Muscle of leg (tissue), 11 donors: ENCODE measurements around the gene PBX1. TPM values are rescaled to one million over a fixed set of nuclear protein-coding genes. Genes with fewer than 3 reads are reported as not detected.

Source experiments
- DNase-seq: peaks from one replicate; pipeline ENCODE4 v3.0.0; 2013
- H3K27ac ChIP-seq: one replicate; pipeline ENCODE4 v1.5.1; 2013; ENCODE audit warnings: mild to moderate bottlenecking, low read length, control low read depth
- H3K27me3 ChIP-seq: one replicate; pipeline ENCODE4 v1.6.1; 2013; ENCODE audit warnings: low read length; ENCODE audit not compliant: control insufficient read depth, insufficient read depth
- H3K36me3 ChIP-seq: one replicate; pipeline ENCODE4 v1.6.1; 2013; ENCODE audit warnings: low read length; ENCODE audit not compliant: control insufficient read depth, insufficient read depth
- H3K4me1 ChIP-seq: one replicate; pipeline ENCODE4 v1.6.1; 2013; ENCODE audit warnings: low read length; ENCODE audit not compliant: control insufficient read depth, insufficient read depth
- H3K4me3 ChIP-seq: one replicate; pipeline ENCODE4 v1.5.1; 2013; ENCODE audit warnings: low read length, control low read depth
- H3K9me3 ChIP-seq: replicated peaks from 2 replicates; pipeline ENCODE4 v1.6.1; 2013; ENCODE audit warnings: low read depth, low read length; ENCODE audit not compliant: control insufficient read depth
- WGBS: methylation state at CpG from one replicate; pipeline ENCODE4 v1.1.5; 2013; ENCODE audit warnings: missing lambda C conversion rate; ENCODE audit not compliant: insufficient coverage; 5-methylcytosine and 5-hydroxymethylcytosine counted together
- polyA plus RNA-seq, 8 donors: library from polyadenylated mRNA; unstranded; fragments of 120-200 nt; gene quantifications; one replicate each; pipeline versions ENCODE4 v1.2.1 to v1.2.3, GENCODE V29; 2013; ENCODE audit warnings: inconsistent platforms in 1 of 8, low replicate concordance in 1 of 8; ENCODE audit not compliant: insufficient read length in 8 of 8, insufficient read depth in 1 of 8
- total RNA-seq: library from RNA; stranded (reverse); fragments of 120-200 nt; gene quantifications from one replicate; pipeline ENCODE4 v1.2.4, GENCODE V29; 2013

PBX1 gene
- total and polyA plus RNA-seq, 9 donors, result 42.6 to 66.9 (median 53.2) TPM

DNA sequence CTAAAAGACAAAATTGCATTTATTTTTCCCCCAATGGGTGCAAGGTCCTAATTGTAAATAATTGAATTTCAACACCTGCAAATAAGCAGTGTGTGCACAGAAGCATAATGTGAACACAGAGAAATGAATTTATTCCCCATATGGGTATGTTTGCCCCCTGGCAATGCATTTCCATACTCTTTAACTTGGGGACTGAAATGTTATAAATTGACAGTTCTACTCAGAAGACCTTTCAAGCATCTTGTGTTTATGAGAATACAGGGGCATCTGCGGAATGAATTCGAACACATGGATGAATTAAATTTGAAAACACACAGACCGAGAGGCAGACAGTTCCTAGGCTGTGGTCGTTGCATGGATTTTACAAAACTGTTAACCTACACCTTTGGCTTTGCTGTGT is 3.5 kb downstream of the PBX1 start:
- WGBS, result no CpG with 5 or more reads among the region's 4 CpGs
- peak; percentile 24 for DNase-seq

DNA sequence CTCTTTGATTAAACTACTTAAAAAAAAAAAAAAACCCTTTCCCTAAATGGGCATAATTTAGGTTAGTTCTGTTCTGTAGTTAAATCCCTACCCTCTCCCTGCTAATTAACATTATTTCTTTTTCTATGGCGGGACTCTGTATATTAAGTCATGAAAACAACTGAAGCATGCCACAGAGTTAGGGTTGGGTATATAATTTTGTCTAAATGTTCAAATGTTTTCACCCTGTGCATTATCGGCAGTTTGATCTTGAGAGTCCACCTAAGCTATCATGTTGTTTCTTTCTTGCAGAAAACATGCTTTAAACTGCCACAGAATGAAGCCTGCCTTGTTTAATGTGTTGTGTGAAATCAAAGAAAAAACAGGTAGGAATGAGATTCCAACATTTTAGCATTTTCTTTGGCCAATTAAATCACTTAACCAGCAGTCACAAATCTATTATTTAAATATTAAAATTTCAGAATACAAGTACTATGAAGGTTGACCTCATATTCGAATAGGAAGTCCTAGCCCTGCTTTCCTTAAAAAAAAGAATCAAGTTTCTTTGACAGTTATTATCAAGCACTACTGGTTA is 4.0 kb downstream of the PBX1 start:
- Histone ChIP-seq H3K4me1 (peaks cover 2% of the 10 kb centered on the region), H3K36me3 (peaks cover 2% of the 10 kb centered on the region), H3K27me3 (no peaks in the 10 kb centered on the region), H3K9me3 (no peaks in the 10 kb centered on the region), H3K27ac (no peak overlapping the region), H3K4me3 (peak overlapping the region; percentile 9)
- no CpG with 5 or more reads among the region's 3 CpGs for WGBS
- DNase-seq, result no peak

More for the DNA sequence above, 3.5 kb downstream of the PBX1 start:
- Histone ChIP-seq H3K27me3 (no peaks in the 10 kb centered on the region), H3K4me3 (peak overlapping the region; percentile 9), H3K27ac (no peak overlapping the region), H3K36me3 (peaks cover 2% of the 10 kb centered on the region), H3K9me3 (no peaks in the 10 kb centered on the region), H3K4me1 (peaks cover 2% of the 10 kb centered on the region)

DNA sequence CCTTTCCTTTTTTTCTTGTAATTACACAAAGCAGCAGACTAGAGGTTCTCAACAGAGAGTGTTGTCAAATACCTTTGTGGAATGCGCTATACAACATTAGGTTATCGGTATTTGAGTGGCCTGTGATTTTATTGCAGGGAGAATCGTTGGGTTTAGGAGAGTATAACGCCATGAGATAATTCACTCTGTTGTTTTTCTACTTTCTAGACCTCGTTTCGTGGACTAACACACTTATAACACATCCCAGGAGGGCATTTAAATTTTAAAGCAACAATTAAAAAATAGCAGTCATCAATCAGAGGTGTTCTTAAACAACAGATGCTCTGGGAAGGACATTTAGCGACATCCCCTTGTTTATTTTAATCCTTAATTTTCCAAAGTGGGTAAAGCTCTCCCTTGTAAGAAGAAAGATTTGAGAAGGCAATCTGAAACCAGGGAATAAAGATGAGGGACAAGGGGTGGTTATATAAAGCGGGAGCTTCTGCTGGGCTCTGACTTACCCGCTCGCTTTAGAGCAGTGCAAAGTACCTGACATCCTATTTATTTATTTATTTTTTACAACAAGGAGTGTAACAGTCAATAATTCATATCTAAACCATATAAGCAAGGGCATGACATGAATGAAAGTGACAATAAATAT is 4.9 kb downstream of the PBX1 start:
- peaks cover 2% of the 10 kb centered on the region for H3K4me1 ChIP-seq
- no CpG with 5 or more reads among the region's 10 CpGs for WGBS
- no peak overlapping the region for H3K4me3 ChIP-seq
- no peaks in the 10 kb centered on the region for H3K9me3 ChIP-seq
- no peaks in the 10 kb centered on the region for H3K27me3 ChIP-seq
- H3K27ac ChIP-seq, result no peak overlapping the region
- peaks cover 2% of the 10 kb centered on the region for H3K36me3 ChIP-seq
- no peak for DNase-seq

DNA sequence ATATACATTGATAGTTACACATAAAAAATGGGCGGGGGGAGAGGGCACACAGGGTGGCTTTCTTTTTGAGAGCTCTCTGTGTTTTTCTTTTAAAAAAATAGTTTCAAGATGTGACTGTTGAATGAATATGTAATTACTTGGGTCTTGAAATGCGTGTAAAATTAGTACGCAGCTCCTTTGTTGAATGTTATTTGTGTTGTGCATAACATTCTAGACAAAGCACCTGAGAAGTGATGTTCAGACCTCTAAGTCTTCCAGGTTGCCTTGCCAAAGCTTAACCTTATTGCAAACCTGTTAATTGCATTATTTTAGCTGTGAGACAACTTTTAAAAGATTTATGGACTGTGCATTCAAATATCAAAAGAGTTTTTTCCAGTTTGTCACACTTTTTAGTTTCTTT is 5.4 kb downstream of the PBX1 start:
- H3K27ac ChIP-seq, result no peak overlapping the region
- DNase-seq, result no peak
- H3K36me3 ChIP-seq, result peaks cover 2% of the 10 kb centered on the region
- WGBS, result no CpG with 5 or more reads among the region's 3 CpGs
- H3K4me1 ChIP-seq, result peaks cover 2% of the 10 kb centered on the region
- H3K9me3 ChIP-seq, result no peaks in the 10 kb centered on the region
- H3K27me3 ChIP-seq, result no peaks in the 10 kb centered on the region
- no peak overlapping the region for H3K4me3 ChIP-seq

DNA sequence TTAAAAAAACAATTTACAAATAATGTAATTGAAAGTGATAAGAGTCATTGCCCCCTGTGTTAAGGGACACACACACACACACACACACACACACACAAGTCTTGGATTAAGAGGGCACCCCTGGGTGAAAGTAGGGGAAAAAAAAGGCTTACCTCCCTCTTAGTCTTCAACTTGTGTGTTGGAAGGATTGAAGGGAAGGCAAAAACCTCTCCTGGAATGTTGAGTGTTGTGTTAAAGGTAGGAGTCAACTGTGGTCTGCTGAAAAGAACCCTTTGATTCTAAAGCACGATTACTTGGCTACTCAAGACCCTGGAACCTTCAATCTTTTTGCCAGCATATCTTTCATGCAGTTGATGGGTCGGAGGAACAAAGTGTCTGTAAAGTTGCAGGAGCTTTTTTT is 6.4 kb downstream of the PBX1 start:
- H3K27ac ChIP-seq, result no peak overlapping the region
- no peaks in the 10 kb centered on the region for H3K27me3 ChIP-seq
- H3K4me3 ChIP-seq, result no peak overlapping the region
- peaks cover 2% of the 10 kb centered on the region for H3K4me1 ChIP-seq
- DNase-seq, result no peak
- WGBS, result no CpG with 5 or more reads among the region's 2 CpGs
- H3K9me3 ChIP-seq, result no peaks in the 10 kb centered on the region
- H3K36me3 ChIP-seq, result peaks cover 2% of the 10 kb centered on the region

DNA sequence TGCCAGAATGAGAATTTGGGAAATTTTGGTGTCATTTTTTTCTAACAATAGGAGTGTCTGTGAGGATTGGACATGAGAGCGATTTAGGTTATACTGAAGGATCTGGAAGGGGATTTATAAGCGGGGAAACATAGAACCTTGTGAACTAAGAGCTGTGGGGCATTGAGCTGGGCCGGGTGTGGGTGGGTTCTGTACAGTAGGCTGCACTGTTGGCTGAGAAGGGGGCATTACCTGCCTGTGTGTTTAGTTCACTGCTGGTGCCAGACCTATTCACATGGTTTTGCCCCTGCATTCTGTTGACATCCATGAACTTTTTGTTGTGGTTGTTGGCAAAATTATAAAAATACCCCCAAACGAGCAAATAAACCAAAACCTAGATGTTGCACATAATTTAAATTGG is 8.8 kb downstream of the PBX1 start:
- H3K36me3 ChIP-seq, result peaks cover 4% of the 10 kb centered on the region
- no peaks in the 10 kb centered on the region for H3K27me3 ChIP-seq
- no CpG with 5 or more reads among the region's 4 CpGs for WGBS
- H3K4me3 ChIP-seq, result no peak overlapping the region
- no peak for DNase-seq
- H3K9me3 ChIP-seq, result peaks cover 3% of the 10 kb centered on the region
- no peak overlapping the region for H3K27ac ChIP-seq
- H3K4me1 ChIP-seq, result peaks cover 2% of the 10 kb centered on the region

DNA sequence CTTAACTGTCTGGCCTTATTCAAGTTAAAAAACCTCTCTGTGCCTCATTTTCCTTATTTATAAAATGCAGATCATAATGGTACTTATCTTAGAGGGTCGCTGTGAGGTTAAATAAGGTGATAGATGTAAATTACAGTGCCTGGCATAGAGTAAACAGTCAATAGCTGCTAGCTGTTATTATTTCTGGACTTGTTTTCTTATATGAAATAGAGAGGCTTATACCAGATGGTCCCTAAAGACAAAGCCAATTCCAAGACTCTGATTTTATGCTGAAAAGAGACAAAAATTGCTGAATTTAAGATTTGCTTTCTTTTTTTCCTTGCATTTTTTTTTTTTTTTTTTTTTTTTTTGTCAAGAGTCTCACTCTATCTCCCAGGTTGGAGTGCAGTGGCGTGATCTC is 10.3 kb downstream of the PBX1 start:
- H3K4me3 ChIP-seq, result no peak overlapping the region
- WGBS, result 100% methylated on average over 2 of the region's 2 CpGs
- DNase-seq, result no peak
- H3K4me1 ChIP-seq, result no peaks in the 10 kb centered on the region
- no peak overlapping the region for H3K27ac ChIP-seq
- H3K9me3 ChIP-seq, result peaks cover 3% of the 10 kb centered on the region
- H3K27me3 ChIP-seq, result no peaks in the 10 kb centered on the region
- peaks cover 7% of the 10 kb centered on the region for H3K36me3 ChIP-seq

DNA sequence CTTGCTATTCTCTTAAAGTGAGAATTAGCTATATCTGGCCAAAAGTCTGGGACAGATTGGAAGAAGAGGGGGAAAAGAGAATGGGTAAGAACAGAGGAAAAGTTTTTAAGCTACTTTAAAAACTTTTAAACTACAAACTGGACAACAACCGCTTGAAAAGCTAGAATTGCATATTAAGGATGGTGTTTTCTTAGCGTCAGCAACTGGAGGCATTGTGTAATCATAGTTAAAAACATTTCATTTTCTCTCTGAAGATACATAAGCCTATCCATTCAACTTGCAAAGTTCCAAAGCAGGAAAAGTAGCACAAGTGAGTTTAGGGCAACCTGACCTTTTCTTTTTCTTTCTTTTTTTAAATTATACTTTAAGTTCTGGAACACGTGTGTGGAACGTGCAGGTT is 10.9 kb downstream of the PBX1 start:
- H3K27me3 ChIP-seq, result no peaks in the 10 kb centered on the region
- no peak for DNase-seq
- WGBS, result no CpG with 5 or more reads among the region's 4 CpGs
- H3K36me3 ChIP-seq, result peaks cover 8% of the 10 kb centered on the region
- peaks cover 3% of the 10 kb centered on the region for H3K9me3 ChIP-seq
- no peak overlapping the region for H3K4me3 ChIP-seq
- no peaks in the 10 kb centered on the region for H3K4me1 ChIP-seq
- no peak overlapping the region for H3K27ac ChIP-seq

DNA sequence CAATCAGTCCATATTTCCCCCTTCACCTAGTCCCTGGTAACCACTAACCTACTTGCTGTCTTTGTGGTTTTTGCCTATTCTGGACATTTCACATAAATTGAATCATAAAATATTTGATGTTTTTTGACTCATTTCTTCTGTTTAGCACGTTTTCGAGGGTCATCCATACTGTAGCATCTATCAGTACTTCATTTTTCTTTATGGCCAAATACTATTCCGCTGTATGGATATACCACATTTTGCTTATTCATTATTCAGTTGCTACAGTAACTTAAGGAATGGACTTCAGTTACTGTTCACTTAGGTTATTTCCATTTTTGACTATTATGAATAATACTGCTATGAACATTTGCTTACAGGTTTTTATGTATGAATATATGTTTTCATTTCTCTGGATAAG is 12.3 kb downstream of the PBX1 start:
- H3K27ac ChIP-seq, result no peak overlapping the region
- no peak overlapping the region for H3K4me3 ChIP-seq
- H3K4me1 ChIP-seq, result peaks cover under 1% of the 10 kb centered on the region
- H3K27me3 ChIP-seq, result no peaks in the 10 kb centered on the region
- H3K9me3 ChIP-seq, result peaks cover 3% of the 10 kb centered on the region
- H3K36me3 ChIP-seq, result peaks cover 6% of the 10 kb centered on the region
- WGBS, result no CpG with 5 or more reads among the region's 3 CpGs
- no peak for DNase-seq

DNA sequence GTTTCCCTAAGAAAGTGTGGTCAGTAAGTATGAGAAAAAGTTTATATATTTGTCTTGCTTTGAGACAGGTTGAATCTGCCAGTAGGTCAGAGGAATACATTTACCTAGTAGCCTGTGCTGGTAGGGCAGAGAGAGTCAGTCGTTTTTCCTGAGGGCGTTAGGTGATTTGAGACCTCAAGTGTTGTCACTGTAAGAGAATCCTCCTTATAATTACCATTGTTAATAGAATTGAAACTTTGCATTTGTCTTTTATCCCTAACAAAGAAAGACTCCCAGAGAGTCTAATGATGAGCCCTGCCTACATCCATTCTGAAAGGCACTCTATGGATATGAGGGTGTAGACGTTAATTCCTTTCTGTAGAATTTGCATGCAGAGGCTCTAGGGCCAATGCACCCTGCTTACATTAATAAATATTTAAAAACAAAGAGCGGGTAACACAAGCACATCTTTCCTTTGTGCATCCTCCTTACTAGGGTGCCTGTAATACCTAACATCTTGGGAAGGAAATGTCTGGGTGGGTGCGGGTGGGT is 16.4 kb downstream of the PBX1 start:
- H3K27ac ChIP-seq, result no peak overlapping the region
- no peak for DNase-seq
- no CpG with 5 or more reads among the region's 5 CpGs for WGBS
- H3K4me3 ChIP-seq, result no peak overlapping the region
- H3K27me3 ChIP-seq, result no peaks in the 10 kb centered on the region
- peaks cover 21% of the 10 kb centered on the region for H3K4me1 ChIP-seq
- peaks cover 3% of the 10 kb centered on the region for H3K9me3 ChIP-seq
- peaks cover 6% of the 10 kb centered on the region for H3K36me3 ChIP-seq
